KOPT-K1 (cell line): ENCODE measurements around the gene RPL18.

ENCODE experiments used
- H3K27ac ChIP-seq: fragments of 200-600 bp; sonication (generic); 2 replicates; pipeline ENCODE4 v1.5.1; 2016; ENCODE audit warnings: antibody characterized with exemption, mild to moderate bottlenecking, low read depth, low read length; ENCODE audit not compliant: poor library complexity, severe bottlenecking
- H3K36me3 ChIP-seq: fragments of 200-600 bp; sonication (generic); 2 replicates; pipeline ENCODE4 v1.5.1; 2017; ENCODE audit warnings: antibody characterized with exemption, mild to moderate bottlenecking, low read length, moderate library complexity; ENCODE audit not compliant: insufficient read depth
- H3K9me3 ChIP-seq: fragments of 200-600 bp; sonication (generic); 2 replicates; pipeline ENCODE4 v1.5.1; 2017; ENCODE audit warnings: antibody characterized with exemption, low read length, mild to moderate bottlenecking; ENCODE audit not compliant: insufficient read depth, poor library complexity, severe bottlenecking

Gene RPL18

DNA sequence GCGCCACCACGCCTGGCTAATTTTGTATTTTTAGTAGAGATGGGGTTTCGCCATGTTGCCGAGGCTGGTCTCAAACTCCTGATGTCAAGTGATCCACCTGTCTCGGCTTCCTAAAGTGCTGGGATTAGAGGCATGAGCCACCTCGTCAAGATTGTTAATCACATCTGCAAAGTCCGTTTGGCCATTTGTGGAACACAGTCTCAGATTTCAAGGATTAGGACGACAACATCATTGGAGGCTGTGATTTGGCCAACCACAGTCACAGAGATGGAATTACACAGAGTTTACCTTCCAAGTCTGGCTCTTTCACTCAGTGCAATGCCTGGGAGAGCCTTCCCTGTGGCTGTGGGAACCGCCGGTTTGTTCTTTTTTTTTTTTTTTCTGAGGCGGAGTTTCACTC, 49.2 kb downstream of the RPL18 start:
- Histone ChIP-seq H3K9me3 (no peaks in the 10 kb centered on the region), H3K36me3 (no peaks in the 10 kb centered on the region), H3K27ac (no peak overlapping the region)

GRCh38 chr19:48568345-48568886, 50.6 kb downstream of the RPL18 start:
- no peak overlapping the region for H3K27ac ChIP-seq

More at GRCh38 chr19:48568345-48568886, 50.6 kb downstream of the RPL18 start:
- Histone ChIP-seq H3K9me3 (no peaks in the 10 kb centered on the region), H3K36me3 (no peaks in the 10 kb centered on the region)
